HEK293 (cell line): Measurements from ENCODE around the gene EML6.

ENCODE experiments used
- CTCF ChIA-PET: fragments of 350-600 bp; formaldehyde crosslinking; extraction: SDS; loops from one replicate; lab custom pipeline; 2021; ENCODE audit warnings: antibody characterized with exemption; lab: Yijun Ruan, JAX
- POLR2A ChIA-PET: fragments of 300-600 bp; formaldehyde crosslinking; extraction: SDS; loops from one replicate; lab custom pipeline; 2020; ENCODE audit warnings: antibody characterized with exemption, inconsistent platforms; lab: Yijun Ruan, JAX
- H3K27ac ChIP-seq: fragments of 200-500 bp; sonication (Bioruptor generic); 2 replicates; pipeline ENCODE4 v1.5.1; 2014; ENCODE audit warnings: low read depth, low read length, control low read depth, inconsistent platforms; ENCODE audit errors: extremely low read depth
- H3K36me3 ChIP-seq, 2 experiments: fragments of 200-500 bp in 1 of 2; sonication (Bioruptor generic) in 1 of 2; 1 replicate in 1 of 2; 2 replicates in 1 of 2; pipeline ENCODE4 v1.5.1; 2014 to 2017; ENCODE audit warnings: inconsistent platforms in 2 of 2, low read length in 2 of 2; ENCODE audit not compliant: control insufficient read depth in 2 of 2, insufficient read depth in 1 of 2
- H3K4me1 ChIP-seq: fragments of 200-500 bp; sonication (Bioruptor generic); 2 replicates; pipeline ENCODE4 v1.5.1; 2014; ENCODE audit warnings: mild to moderate bottlenecking, low read length, inconsistent platforms; ENCODE audit not compliant: control insufficient read depth, insufficient read depth
- H3K4me3 ChIP-seq: 2 replicates; pipeline ENCODE4 v1.5.1; 2011; ENCODE audit warnings: low read depth, mild to moderate bottlenecking, control low read depth, low read length, moderate library complexity
- H3K9me3 ChIP-seq: fragments of 200-500 bp; sonication (Bioruptor generic); 2 replicates; pipeline ENCODE4 v1.5.1; 2014; ENCODE audit warnings: low read depth, low read length, inconsistent platforms; ENCODE audit not compliant: control insufficient read depth, insufficient read depth
- BCL11B ChIP-seq: fragments of 450-650 bp; formaldehyde crosslinking; IDR thresholded peaks from 2 replicates; pipeline ENCODE4 v1.5.1; 2016; ENCODE audit warnings: low read depth, missing biosample characterization, missing genetic modification characterization
- GLIS1 ChIP-seq: fragments of 450-650 bp; formaldehyde crosslinking; IDR thresholded peaks from 2 replicates; pipeline ENCODE4 v1.5.1; 2016; ENCODE audit warnings: missing biosample characterization, missing genetic modification characterization
- KLF16 ChIP-seq: fragments of 450-650 bp; formaldehyde crosslinking; IDR thresholded peaks from 2 replicates; pipeline ENCODE4 v1.5.1; 2017; ENCODE audit warnings: missing biosample characterization, missing genetic modification characterization
- PATZ1 ChIP-seq: fragments of 450-650 bp; formaldehyde crosslinking; IDR thresholded peaks from 2 replicates; pipeline ENCODE4 v1.5.1; 2016; ENCODE audit warnings: missing biosample characterization, missing genetic modification characterization
- PRDM10 ChIP-seq: fragments of 450-650 bp; formaldehyde crosslinking; IDR thresholded peaks from 2 replicates; pipeline ENCODE4 v1.5.1; 2016; ENCODE audit warnings: missing biosample characterization, missing genetic modification characterization
- PRDM4 ChIP-seq: fragments of 450-650 bp; formaldehyde crosslinking; IDR thresholded peaks from 2 replicates; pipeline ENCODE4 v1.5.1; 2017; ENCODE audit warnings: missing biosample characterization, missing genetic modification characterization
- YY2 ChIP-seq: fragments of 450-650 bp; formaldehyde crosslinking; IDR thresholded peaks from 2 replicates; pipeline ENCODE4 v1.5.1; 2016; ENCODE audit warnings: missing biosample characterization, missing genetic modification characterization
- ZBTB1 ChIP-seq: fragments of 450-650 bp; formaldehyde crosslinking; IDR thresholded peaks from 2 replicates; pipeline ENCODE4 v1.5.1; 2016; ENCODE audit warnings: missing biosample characterization, missing genetic modification characterization
- ZBTB20 ChIP-seq: fragments of 450-650 bp; formaldehyde crosslinking; IDR thresholded peaks from 2 replicates; pipeline ENCODE4 v1.5.1; 2016; ENCODE audit warnings: missing biosample characterization, missing genetic modification characterization
- ZEB2 ChIP-seq: fragments of 450-650 bp; formaldehyde crosslinking; IDR thresholded peaks from 2 replicates; pipeline ENCODE4 v1.5.1; 2016; ENCODE audit warnings: missing biosample characterization, missing genetic modification characterization
- ZNF155 ChIP-seq: fragments of 450-650 bp; formaldehyde crosslinking; IDR thresholded peaks from 2 replicates; pipeline ENCODE4 v1.5.1; 2016; ENCODE audit warnings: missing biosample characterization, missing genetic modification characterization
- ZNF16 ChIP-seq: fragments of 450-650 bp; formaldehyde crosslinking; IDR thresholded peaks from 2 replicates; pipeline ENCODE4 v1.5.1; 2016; ENCODE audit warnings: low read depth, missing biosample characterization, missing genetic modification characterization
- ZNF169 ChIP-seq: fragments of 450-650 bp; formaldehyde crosslinking; IDR thresholded peaks from 2 replicates; pipeline ENCODE4 v1.5.1; 2016; ENCODE audit warnings: missing biosample characterization, missing genetic modification characterization
- ZNF223 ChIP-seq: fragments of 450-650 bp; formaldehyde crosslinking; IDR thresholded peaks from 2 replicates; pipeline ENCODE4 v1.5.1; 2016; ENCODE audit warnings: missing biosample characterization, missing genetic modification characterization
- ZNF266 ChIP-seq: fragments of 450-650 bp; formaldehyde crosslinking; IDR thresholded peaks from 2 replicates; pipeline ENCODE4 v1.5.1; 2016; ENCODE audit warnings: missing biosample characterization, missing genetic modification characterization, low read depth
- ZNF274 ChIP-seq, 2 experiments: fragments of 200-500 bp in 1 of 2; fragments of 450-650 bp in 1 of 2; sonication (Bioruptor generic) in 1 of 2; formaldehyde crosslinking in 1 of 2; IDR thresholded peaks; 2 replicates each; pipeline versions ENCODE4 v1.5.1 to v1.6.1; 2014 to 2016; ENCODE audit warnings: borderline replicate concordance in 1 of 2, inconsistent platforms in 1 of 2, low read length in 1 of 2, missing biosample characterization in 1 of 2, missing genetic modification characterization in 1 of 2
- ZNF37A ChIP-seq: fragments of 450-650 bp; IDR thresholded peaks from 2 replicates; pipeline ENCODE4 v1.5.1; 2018; ENCODE audit warnings: missing biosample characterization, missing genetic modification characterization
- ZNF626 ChIP-seq: fragments of 450-650 bp; sonication (Bioruptor Pico); formaldehyde crosslinking; IDR thresholded peaks from 2 replicates; pipeline ENCODE4 v1.5.1; 2018; ENCODE audit warnings: missing biosample characterization, missing genetic modification characterization, inconsistent platforms
- ZNF785 ChIP-seq: fragments of 450-650 bp; formaldehyde crosslinking; IDR thresholded peaks from 2 replicates; pipeline ENCODE4 v1.5.1; 2016; ENCODE audit warnings: missing biosample characterization, missing genetic modification characterization
- TF ChIP-seq, protein P1 (sequence below): fragments of 450-650 bp; formaldehyde crosslinking; IDR thresholded peaks from 2 replicates; pipeline ENCODE4 v1.5.1; 2016; ENCODE audit warnings: missing biosample characterization, missing genetic modification characterization
- TF ChIP-seq, protein P2 (sequence below): fragments of 450-650 bp; formaldehyde crosslinking; IDR thresholded peaks from 2 replicates; pipeline ENCODE4 v1.5.1; 2016; ENCODE audit warnings: missing biosample characterization, missing genetic modification characterization

The EML6 gene

GRCh38 chr2:54724560-54725342 is 1.3 kb downstream of the EML6 start (continued):
- TF ChIP-seq ZNF16 (no peak), BCL11B (no peak), KLF16 (tag by site-specific recombination) (peak; percentile 55; the same call in 1 of the 2 replicates), PATZ1 (0 out of 2 replicates have a peak, but pooled peaks have one; percentile 10), ZNF169 (no peak), GLIS1 (peak; percentile 85), ZBTB1 (tag by site-specific recombination) (no peak), PRDM4 (tag by site-specific recombination) (no peak), YY2 (no peak), ZEB2 (tag by site-specific recombination) (no peak)

- H3K36me3 ChIP-seq: no peaks in the 10 kb centered on the region
- POLR2A ChIA-PET: no interaction called here
- H3K27ac ChIP-seq: no peak overlapping the region; the same call in 1 of the 2 replicates
- CTCF ChIA-PET: interaction anchor here (0.6 kb wide), 1 partner anchor 1659 kb away, joined by 3 read pairs; no protein-coding TSS in a partner anchor
- peak overlapping the region; percentile 76 for H3K4me3 ChIP-seq
- TF ChIP-seq ZNF274 (IDR thresholded peaks at IDR 0.05; ENCODE audit: low read length): no peak
- TF ChIP-seq ZNF274 (tag by site-specific recombination; IDR thresholded peaks at IDR 0.05; ENCODE audit: borderline replicate concordance): no peak
- TF ChIP-seq ZNF223 (tag by site-specific recombination): no peak
- no peak for TF ChIP-seq ZNF785 (tag by site-specific recombination)
- TF ChIP-seq ZBTB20 (tag by site-specific recombination): peak; percentile 88
- no peak for TF ChIP-seq ZNF626 (tag by site-specific recombination)
- no peak for TF ChIP-seq ZNF266
- peak; percentile 39 for TF ChIP-seq PRDM10
- no peak for TF ChIP-seq ZNF16
- TF ChIP-seq, protein P1, sequence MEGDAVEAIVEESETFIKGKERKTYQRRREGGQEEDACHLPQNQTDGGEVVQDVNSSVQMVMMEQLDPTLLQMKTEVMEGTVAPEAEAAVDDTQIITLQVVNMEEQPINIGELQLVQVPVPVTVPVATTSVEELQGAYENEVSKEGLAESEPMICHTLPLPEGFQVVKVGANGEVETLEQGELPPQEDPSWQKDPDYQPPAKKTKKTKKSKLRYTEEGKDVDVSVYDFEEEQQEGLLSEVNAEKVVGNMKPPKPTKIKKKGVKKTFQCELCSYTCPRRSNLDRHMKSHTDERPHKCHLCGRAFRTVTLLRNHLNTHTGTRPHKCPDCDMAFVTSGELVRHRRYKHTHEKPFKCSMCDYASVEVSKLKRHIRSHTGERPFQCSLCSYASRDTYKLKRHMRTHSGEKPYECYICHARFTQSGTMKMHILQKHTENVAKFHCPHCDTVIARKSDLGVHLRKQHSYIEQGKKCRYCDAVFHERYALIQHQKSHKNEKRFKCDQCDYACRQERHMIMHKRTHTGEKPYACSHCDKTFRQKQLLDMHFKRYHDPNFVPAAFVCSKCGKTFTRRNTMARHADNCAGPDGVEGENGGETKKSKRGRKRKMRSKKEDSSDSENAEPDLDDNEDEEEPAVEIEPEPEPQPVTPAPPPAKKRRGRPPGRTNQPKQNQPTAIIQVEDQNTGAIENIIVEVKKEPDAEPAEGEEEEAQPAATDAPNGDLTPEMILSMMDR: no peak
- TF ChIP-seq ZNF37A (tag by site-specific recombination): no peak
- TF ChIP-seq ZNF155 (tag by site-specific recombination): no peak
- TF ChIP-seq, protein P2, sequence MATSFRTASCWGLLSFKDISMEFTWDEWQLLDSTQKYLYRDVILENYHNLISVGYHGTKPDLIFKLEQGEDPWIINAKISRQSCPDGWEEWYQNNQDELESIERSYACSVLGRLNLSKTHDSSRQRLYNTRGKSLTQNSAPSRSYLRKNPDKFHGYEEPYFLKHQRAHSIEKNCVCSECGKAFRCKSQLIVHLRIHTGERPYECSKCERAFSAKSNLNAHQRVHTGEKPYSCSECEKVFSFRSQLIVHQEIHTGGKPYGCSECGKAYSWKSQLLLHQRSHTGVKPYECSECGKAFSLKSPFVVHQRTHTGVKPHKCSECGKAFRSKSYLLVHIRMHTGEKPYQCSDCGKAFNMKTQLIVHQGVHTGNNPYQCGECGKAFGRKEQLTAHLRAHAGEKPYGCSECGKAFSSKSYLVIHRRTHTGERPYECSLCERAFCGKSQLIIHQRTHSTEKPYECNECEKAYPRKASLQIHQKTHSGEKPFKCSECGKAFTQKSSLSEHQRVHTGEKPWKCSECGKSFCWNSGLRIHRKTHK (tag by site-specific recombination): no peak
- TF ChIP-seq, all 188 proteins: peak for 2
- no peaks in the 10 kb centered on the region for H3K9me3 ChIP-seq
- H3K4me1 ChIP-seq: no peaks in the 10 kb centered on the region; the same call in 1 of the 2 replicates
Measured at GRCh38 chr2:54725343-54726099, 2.1 kb downstream of the EML6 start.
